ENCODE data around the gene LCA5L.

GRCh38 chr21:39388038-39388810, 57.4 kb downstream of the LCA5L start:
- peak; percentile 80 to 99 (median 96) for TF ChIP-seq CTCF (optimal IDR thresholded peaks at IDR 0.05 in 1 of 3, IDR thresholded peaks at IDR 0.05 in 1 of 3, conservative IDR thresholded peaks at IDR 0.05 in 1 of 3; ENCODE audit: extremely low read depth in 1 of 3, insufficient read depth in 2 of 3, low read length in 3 of 3)
- no peak for TF ChIP-seq EZH2 (IDR thresholded peaks at IDR 0.05; ENCODE audit: low read length)

All from keratinocyte (primary cell).